Measurements from ENCODE around the gene USP31.
A peak's percentile ranks its signal among the peaks of the same experiment; 100 is the strongest.

Gene USP31

DNA sequence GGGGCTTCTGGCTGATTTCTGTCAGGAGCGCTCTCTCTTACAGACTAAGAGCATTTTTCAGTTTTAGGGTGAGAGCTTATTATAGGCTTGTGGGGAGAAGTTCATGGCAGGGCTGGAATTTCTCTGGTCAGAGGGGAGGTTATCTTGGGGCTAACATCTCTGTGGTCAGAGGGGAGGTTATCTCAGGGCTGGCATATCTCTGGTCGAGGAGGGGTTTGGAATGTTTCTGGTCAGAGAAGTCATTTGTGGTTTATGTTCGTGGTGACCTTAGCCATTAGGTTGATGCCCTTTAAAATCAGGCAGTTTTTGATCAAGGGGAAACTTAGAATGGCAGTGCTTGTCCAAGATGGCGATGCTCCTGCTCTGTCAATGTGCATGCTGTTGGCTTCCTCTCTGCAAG lies 10.8 kb upstream of the USP31 start:
- no peak overlapping the region for H3K27ac ChIP-seq
- TF ChIP-seq CTCF (IDR thresholded peaks at IDR 0.05) (no peak), ZFX (IDR thresholded peaks at IDR 0.05; ENCODE audit: borderline replicate concordance) (no peak)

- TF ChIP-seq ZFX (IDR thresholded peaks at IDR 0.05; ENCODE audit: borderline replicate concordance), result no peak
- H3K27ac ChIP-seq, result no peak overlapping the region
These were observed 8.9 kb upstream of the USP31 start for GRCh38 chr16:23158114-23158513.

DNA sequence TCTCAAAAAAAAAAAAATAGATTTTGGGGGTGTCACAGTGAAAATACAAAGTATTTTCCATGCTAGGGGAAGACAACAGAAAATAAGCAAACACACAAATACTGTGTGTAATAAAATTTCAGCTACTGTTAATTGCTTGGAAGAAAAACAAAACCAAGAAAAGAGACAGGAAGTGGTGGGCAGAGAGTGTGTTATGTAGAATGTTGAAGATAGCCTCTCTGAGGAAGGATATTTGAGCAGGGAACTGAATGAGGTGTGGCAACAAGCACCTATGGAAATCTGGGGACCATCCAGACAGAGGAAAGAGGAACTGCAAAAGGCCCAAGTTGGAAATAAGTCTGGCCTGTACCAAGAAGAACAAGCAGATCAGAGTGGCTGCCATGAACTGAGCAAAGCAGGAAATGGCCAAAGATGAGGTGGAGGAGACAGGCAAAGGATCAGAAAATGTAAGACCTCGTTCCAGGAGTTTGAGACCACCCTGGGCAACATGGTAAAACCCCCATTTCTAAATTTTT lies 7.8 kb upstream of the USP31 start:
- no peak overlapping the region for H3K27ac ChIP-seq
- TF ChIP-seq CTCF (IDR thresholded peaks at IDR 0.05) (no peak), ZFX (IDR thresholded peaks at IDR 0.05; ENCODE audit: borderline replicate concordance) (no peak)

GRCh38 chr16:23156110-23156509 lies 6.9 kb upstream of the USP31 start:
- no peak overlapping the region for H3K27ac ChIP-seq
- TF ChIP-seq ZFX (IDR thresholded peaks at IDR 0.05; ENCODE audit: borderline replicate concordance), result no peak
- no peak for TF ChIP-seq CTCF (IDR thresholded peaks at IDR 0.05)

DNA sequence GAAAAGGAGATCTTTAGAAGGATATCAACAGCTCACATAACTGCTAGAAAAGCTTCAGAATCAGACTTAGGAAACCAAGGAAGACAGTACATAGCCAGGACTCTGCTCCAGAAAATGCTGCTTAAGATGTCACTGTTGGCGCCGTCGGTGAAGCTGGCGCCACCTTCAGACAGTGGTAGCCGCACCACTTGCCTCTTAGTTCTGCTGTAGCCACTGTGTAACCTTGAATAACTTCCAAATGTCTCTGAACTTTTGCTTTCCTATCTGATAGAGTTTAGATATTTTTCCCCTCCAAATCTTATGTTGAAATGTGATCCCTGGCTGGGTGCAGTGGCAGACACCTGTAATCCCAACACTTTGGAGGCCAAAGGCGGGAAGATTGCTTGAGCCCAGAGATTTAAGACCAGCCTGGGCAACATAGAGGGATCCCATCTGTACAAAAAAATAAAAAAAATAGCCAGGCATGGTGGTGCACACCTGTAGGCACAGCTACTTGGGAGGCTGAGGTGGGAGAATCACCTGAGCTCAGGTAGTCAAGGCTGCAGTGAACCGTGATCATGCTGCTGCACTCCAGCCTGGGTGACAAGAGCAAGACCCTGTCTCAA lies 6.3 kb upstream of the USP31 start:
- no peak overlapping the region for H3K27ac ChIP-seq
- TF ChIP-seq CTCF (IDR thresholded peaks at IDR 0.05) (peak; percentile 67), ZFX (IDR thresholded peaks at IDR 0.05; ENCODE audit: borderline replicate concordance) (no peak)

DNA sequence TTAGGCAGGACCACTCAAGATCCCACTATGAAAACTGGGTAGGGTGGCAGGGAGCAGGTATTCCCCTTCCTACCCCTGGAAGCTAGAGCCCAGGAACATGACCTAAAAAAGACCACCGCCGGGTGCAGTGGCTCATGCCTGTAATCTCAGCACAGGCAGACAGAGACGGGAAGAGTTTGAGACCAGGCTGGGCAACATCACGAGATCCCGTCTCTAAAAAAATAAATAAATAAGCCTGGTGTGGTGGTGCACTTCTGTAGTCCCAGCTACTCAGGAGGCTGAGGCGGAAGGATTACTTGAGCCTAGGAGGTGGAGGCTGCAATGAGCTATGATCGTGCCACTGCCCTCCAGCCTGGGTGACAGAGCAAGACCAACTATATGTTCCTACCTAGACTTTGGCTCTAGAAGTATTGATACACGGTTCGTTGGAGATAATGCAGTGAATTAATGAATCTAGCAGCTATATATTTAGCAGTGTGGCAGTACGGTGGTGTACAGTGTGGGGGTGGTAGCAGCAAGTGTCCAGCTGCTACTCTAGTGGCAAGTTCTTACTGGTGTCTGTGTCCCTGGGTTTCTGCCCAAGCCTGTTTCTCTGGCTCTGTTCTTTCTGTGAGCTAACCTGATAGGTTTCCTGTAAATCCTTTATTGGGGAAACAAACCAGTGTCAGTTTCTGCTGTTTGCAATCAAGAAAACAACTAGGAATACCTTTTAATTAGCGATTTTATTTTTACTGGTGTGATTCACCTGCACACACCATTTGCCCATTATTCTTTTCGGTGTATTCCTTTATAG lies 3.3 kb upstream of the USP31 start:
- TF ChIP-seq CTCF (IDR thresholded peaks at IDR 0.05) (no peak), ZFX (IDR thresholded peaks at IDR 0.05; ENCODE audit: borderline replicate concordance) (no peak)
- H3K27ac ChIP-seq, result no peak overlapping the region

GRCh38 chr16:23149993-23150364 lies 727 bp upstream of the USP31 start:
- no peak for TF ChIP-seq CTCF (IDR thresholded peaks at IDR 0.05)
- TF ChIP-seq ZFX (IDR thresholded peaks at IDR 0.05; ENCODE audit: borderline replicate concordance), result no peak
- H3K27ac ChIP-seq, result peak overlapping the region; percentile 81
